Activated T-cell treated with anti-CD3 and anti-CD28 coated beads, Interleukin-2, amount 50 U/mL, for 24 hours (primary cell): ENCODE measurements around the gene SEMA6D.

Experiments used
- DNase-seq: peaks from one replicate; pipeline ENCODE4 v3.0.0-alpha.2; 2020
- H3K27ac Mint-ChIP-seq: 2 replicates; pipeline ENCODE4 v1.8.0; 2020; ENCODE audit warnings: mild to moderate bottlenecking, mixed read lengths
- H3K27me3 Mint-ChIP-seq: 2 replicates; pipeline ENCODE4 v1.8.0; 2020; ENCODE audit warnings: mixed read lengths
- H3K36me3 Mint-ChIP-seq: 2 replicates; pipeline ENCODE4 v1.8.0; 2020; ENCODE audit warnings: low read depth, mixed read lengths
- H3K4me1 Mint-ChIP-seq: 2 replicates; pipeline ENCODE4 v1.8.0; 2020; ENCODE audit warnings: low read depth, mixed read lengths
- H3K4me3 Mint-ChIP-seq: 2 replicates; pipeline ENCODE4 v1.8.0; 2020; ENCODE audit warnings: mild to moderate bottlenecking, moderate library complexity, mixed read lengths
- H3K9me3 Mint-ChIP-seq: 2 replicates; pipeline ENCODE4 v1.8.0; 2020; ENCODE audit warnings: mixed read lengths

The SEMA6D gene

DNA sequence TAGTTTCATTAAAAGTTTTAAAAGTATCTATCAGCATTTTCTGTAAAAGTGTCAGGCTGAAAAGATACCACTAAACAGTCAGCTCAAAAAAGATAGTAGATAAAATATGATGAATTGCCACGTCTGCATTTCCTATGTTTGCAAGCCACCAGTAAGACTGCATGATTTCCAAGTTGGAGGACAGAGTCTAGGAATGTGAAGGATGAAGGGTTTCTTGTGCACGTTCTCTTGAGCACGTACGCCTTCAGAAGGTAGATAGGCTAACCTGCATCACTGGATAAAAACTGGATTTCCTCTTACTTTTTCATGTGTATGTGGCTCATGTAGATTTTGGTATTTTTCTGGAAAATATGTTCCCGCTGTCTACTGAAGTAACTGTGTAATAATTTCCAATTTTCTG is 9.9 kb upstream of the SEMA6D start:
- Mint-ChIP-seq H3K9me3 (no peaks in the 10 kb centered on the region), H3K27me3 (peaks cover 8% of the 10 kb centered on the region), H3K4me3 (no peak overlapping the region), H3K27ac (no peak overlapping the region), H3K4me1 (no peaks in the 10 kb centered on the region), H3K36me3 (no peaks in the 10 kb centered on the region)
- DNase-seq = no peak

DNA sequence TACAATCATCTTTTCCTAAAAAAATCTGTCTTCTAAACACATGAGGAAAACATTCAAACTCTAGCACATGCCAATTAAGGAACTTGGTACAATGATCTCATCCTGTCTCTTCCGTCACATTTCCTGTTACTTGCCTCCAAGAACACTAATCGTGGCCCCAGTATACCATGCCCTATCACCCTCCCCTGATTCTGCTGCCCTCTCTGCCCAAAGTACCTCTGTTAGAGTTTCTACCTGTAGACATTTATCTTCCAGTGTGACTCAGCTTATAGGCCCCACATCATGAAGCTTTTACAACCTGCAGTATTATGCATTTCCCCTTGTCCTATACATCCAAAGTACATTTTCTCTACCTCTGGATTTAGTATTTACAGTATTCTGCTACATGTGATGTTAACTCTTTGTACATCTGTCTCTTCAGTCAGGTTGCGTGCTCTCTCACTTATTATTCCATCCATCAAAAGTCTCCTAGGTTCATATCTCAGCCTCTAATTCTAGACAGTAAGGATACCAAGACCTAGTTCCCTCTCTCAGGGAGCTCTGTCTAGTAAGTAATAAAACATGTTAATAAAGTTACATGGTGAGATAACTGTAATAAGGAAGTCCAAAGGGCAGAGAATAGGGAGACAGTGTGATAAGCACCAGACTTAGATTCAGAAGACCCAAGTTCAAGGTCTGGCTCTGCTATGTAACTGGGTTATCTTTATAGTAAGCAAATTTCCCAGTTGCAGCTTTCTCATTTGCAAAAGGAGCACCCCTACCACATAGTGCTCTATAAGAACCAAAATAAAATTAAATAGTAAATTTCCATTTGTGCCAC is 8.9 kb upstream of the SEMA6D start:
- peaks cover 8% of the 10 kb centered on the region for H3K27me3 Mint-ChIP-seq
- DNase-seq = no peak
- no peaks in the 10 kb centered on the region for H3K4me1 Mint-ChIP-seq
- no peaks in the 10 kb centered on the region for H3K9me3 Mint-ChIP-seq
- H3K4me3 Mint-ChIP-seq = no peak overlapping the region
- no peak overlapping the region for H3K27ac Mint-ChIP-seq
- no peaks in the 10 kb centered on the region for H3K36me3 Mint-ChIP-seq

GRCh38 chr15:47711655-47712054 is 5.7 kb upstream of the SEMA6D start:
- Mint-ChIP-seq H3K9me3 (no peaks in the 10 kb centered on the region), H3K4me1 (no peaks in the 10 kb centered on the region), H3K36me3 (no peaks in the 10 kb centered on the region), H3K4me3 (no peak overlapping the region), H3K27ac (no peak overlapping the region), H3K27me3 (peaks cover 32% of the 10 kb centered on the region)
- no peak for DNase-seq

DNA sequence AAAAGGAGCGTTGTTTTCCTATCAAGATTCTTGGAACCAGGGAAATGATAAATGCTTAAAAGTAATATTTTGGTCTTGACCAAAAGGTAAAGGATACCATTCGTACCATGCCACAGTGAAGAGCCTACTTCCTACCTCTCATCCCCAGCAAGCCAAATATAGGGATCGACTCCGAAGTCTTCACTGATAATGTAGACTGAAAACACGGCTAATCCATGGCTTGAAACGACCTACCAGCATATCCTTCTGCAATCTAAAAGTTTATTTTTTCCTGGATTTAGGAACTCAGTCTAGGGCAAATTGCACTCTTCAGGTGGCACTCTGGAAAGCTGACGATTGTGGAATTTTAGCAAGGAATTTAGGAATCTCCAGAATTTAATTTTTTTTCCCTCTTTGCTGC is 1.9 kb upstream of the SEMA6D start:
- Mint-ChIP-seq H3K4me3 (no peak overlapping the region), H3K36me3 (no peaks in the 10 kb centered on the region), H3K27ac (no peak overlapping the region), H3K27me3 (peaks cover 52% of the 10 kb centered on the region), H3K4me1 (peaks cover 5% of the 10 kb centered on the region), H3K9me3 (no peaks in the 10 kb centered on the region)
- DNase-seq = no peak

GRCh38 chr15:47715856-47716445 is 1.4 kb upstream of the SEMA6D start:
- H3K9me3 Mint-ChIP-seq = no peaks in the 10 kb centered on the region
- H3K27me3 Mint-ChIP-seq = peaks cover 55% of the 10 kb centered on the region
- no peak for DNase-seq
- H3K27ac Mint-ChIP-seq = no peak overlapping the region
- H3K4me3 Mint-ChIP-seq = no peak overlapping the region
- H3K36me3 Mint-ChIP-seq = no peaks in the 10 kb centered on the region
- peaks cover 5% of the 10 kb centered on the region for H3K4me1 Mint-ChIP-seq

- no peak overlapping the region for H3K4me3 Mint-ChIP-seq
- H3K27ac Mint-ChIP-seq = no peak overlapping the region
- DNase-seq = no peak
Observed at GRCh38 chr15:47716516-47716915, 789 bp upstream of the SEMA6D start.

GRCh38 chr15:47718497-47719437 is 1.5 kb downstream of the SEMA6D start:
- no peak for DNase-seq
- peaks cover 77% of the 10 kb centered on the region for H3K27me3 Mint-ChIP-seq

More at GRCh38 chr15:47716516-47716915, 789 bp upstream of the SEMA6D start:
- Mint-ChIP-seq H3K9me3 (no peaks in the 10 kb centered on the region), H3K4me1 (peaks cover 5% of the 10 kb centered on the region), H3K27me3 (peaks cover 59% of the 10 kb centered on the region), H3K36me3 (no peaks in the 10 kb centered on the region)

DNA sequence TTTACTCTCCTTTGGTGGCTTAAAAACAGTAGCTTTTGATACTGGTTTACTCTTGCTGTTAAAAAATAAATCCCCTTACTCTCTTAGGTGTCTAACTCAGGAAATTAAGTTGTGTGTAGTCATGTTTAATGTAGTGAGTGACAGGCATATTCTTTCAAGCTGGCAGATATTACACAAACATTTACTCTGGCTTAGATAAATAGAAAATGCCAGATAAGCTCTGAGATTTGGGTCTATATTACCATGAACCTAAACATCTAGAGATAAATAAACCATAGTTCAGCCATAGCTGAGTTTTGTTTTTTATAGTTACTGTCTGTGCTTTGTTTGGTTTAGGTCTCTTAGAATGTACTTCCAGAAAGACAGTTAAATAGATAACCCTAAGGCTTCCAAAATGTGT is 2.4 kb downstream of the SEMA6D start:
- Mint-ChIP-seq H3K27me3 (peaks cover 76% of the 10 kb centered on the region), H3K4me1 (peaks cover 5% of the 10 kb centered on the region), H3K36me3 (no peaks in the 10 kb centered on the region), H3K27ac (no peak overlapping the region), H3K9me3 (no peaks in the 10 kb centered on the region), H3K4me3 (no peak overlapping the region)
- DNase-seq = no peak

More at GRCh38 chr15:47718497-47719437, 1.5 kb downstream of the SEMA6D start:
- Mint-ChIP-seq H3K36me3 (no peaks in the 10 kb centered on the region), H3K9me3 (no peaks in the 10 kb centered on the region), H3K27ac (no peak overlapping the region), H3K4me3 (no peak overlapping the region), H3K4me1 (peaks cover 5% of the 10 kb centered on the region)

DNA sequence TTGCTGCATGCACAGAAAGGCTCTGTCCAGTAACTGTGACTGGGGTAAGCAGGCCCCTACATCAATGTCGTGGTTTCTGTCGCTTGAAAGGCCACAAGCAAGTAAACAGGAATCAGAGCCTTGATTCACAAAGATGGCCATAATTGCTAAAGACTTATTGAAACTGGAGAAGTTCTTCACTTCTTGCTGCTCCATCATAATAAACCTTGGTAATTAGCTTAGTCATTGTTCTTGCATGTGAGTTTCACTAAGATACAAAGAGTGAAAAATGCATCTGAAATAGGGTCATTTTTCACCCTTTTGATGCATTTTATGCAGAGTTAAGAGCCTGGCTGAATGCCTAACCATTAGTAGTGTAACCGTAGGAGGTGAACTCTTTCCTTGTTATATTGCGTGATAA is 3.2 kb downstream of the SEMA6D start:
- Mint-ChIP-seq H3K36me3 (no peaks in the 10 kb centered on the region), H3K9me3 (no peaks in the 10 kb centered on the region), H3K4me3 (no peak overlapping the region), H3K27ac (no peak overlapping the region), H3K27me3 (peaks cover 67% of the 10 kb centered on the region), H3K4me1 (peaks cover 5% of the 10 kb centered on the region)
- no peak for DNase-seq

GRCh38 chr15:47721676-47722075 is 4.4 kb downstream of the SEMA6D start:
- Mint-ChIP-seq H3K9me3 (no peaks in the 10 kb centered on the region), H3K36me3 (no peaks in the 10 kb centered on the region), H3K27ac (no peak overlapping the region), H3K4me3 (no peak overlapping the region), H3K4me1 (peaks cover 5% of the 10 kb centered on the region), H3K27me3 (peaks cover 56% of the 10 kb centered on the region)
- DNase-seq = no peak

DNA sequence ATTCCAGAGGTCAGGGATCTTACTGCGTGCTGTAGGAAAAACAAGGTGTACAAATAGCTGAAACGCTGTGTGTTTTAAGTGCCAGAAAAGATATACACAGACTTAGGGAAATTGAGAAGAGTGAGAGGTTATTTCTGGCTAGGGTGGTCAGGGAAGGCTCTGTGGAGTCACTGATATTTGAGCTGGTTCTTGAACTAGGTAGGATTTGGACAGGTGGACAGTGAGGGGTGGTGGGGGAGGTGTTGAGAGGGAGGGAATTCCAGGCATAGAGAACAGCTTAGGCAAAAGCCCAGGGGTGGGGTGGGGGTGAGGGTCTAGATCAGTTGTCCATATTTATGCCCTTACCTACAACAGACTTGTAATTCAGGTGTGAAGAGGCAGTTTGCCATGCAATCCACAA is 7.0 kb downstream of the SEMA6D start:
- Mint-ChIP-seq H3K27ac (no peak overlapping the region), H3K4me1 (no peaks in the 10 kb centered on the region), H3K27me3 (peaks cover 37% of the 10 kb centered on the region), H3K9me3 (no peaks in the 10 kb centered on the region), H3K4me3 (no peak overlapping the region), H3K36me3 (no peaks in the 10 kb centered on the region)
- no peak for DNase-seq

DNA sequence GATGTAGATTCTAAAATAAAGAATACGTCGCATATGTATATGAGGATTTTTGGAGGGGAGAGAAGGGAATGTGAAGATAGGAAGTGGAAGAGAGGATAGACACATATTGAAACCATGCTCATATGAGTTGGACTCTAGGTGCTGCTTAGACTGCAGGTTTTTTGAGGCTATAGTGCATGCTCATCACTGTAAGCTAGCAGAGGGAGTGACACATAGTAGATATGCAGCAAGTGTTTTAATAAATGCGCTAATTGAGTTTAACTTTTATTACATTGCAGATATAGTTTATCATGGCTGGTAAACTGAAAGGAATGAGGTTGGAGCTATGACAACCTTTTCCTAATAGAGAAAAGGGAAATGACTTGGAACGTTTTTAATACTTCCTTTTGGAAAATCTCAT is 7.7 kb downstream of the SEMA6D start:
- H3K9me3 Mint-ChIP-seq = no peaks in the 10 kb centered on the region
- peaks cover 32% of the 10 kb centered on the region for H3K27me3 Mint-ChIP-seq
- no peaks in the 10 kb centered on the region for H3K36me3 Mint-ChIP-seq
- DNase-seq = no peak
- no peaks in the 10 kb centered on the region for H3K4me1 Mint-ChIP-seq
- no peak overlapping the region for H3K27ac Mint-ChIP-seq
- H3K4me3 Mint-ChIP-seq = no peak overlapping the region

DNA sequence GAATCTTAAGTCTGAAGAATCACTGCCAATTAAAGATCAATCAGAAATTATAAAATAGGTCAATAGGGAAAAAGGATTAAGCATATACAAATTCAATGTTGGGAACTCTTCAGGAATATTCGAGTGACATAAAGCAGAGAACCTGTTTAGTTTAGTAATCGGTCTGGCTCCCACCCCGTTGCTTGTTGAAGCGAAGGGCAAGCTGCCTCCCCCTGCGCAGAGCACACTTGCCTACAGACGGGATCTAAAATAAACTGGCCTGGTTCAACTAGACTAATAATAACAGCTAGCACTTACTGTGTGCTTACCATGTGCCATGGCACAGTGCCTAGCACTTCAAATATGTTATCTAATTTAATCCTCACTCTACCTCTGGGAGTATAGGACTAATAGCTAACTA is 8.6 kb downstream of the SEMA6D start:
- H3K27me3 Mint-ChIP-seq = peaks cover 25% of the 10 kb centered on the region
- no peak overlapping the region for H3K4me3 Mint-ChIP-seq
- H3K4me1 Mint-ChIP-seq = no peaks in the 10 kb centered on the region
- H3K36me3 Mint-ChIP-seq = no peaks in the 10 kb centered on the region
- no peaks in the 10 kb centered on the region for H3K9me3 Mint-ChIP-seq
- no peak for DNase-seq
- H3K27ac Mint-ChIP-seq = no peak overlapping the region

DNA sequence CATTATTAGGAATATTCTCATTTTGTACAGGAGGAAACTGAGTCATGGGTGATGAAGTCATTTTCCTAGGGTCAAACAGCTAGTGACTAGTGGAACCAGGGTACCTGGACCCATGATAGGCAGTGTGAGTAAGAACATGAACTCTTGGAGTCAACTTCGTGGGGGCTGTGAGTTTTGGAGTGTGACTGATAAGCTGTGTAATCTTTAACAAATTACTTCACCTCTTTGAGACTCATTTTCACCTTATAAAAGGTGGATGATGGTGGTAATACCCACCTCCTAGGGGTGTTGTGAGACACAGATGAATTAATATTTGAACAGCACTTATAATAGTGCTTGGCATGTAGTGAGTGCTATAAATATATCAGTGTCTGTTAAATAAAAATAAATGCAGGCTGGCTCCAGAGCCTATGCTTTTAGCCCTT is 9.1 kb downstream of the SEMA6D start:
- H3K27ac Mint-ChIP-seq = no peak overlapping the region
- no peaks in the 10 kb centered on the region for H3K4me1 Mint-ChIP-seq
- no peaks in the 10 kb centered on the region for H3K36me3 Mint-ChIP-seq
- H3K4me3 Mint-ChIP-seq = no peak overlapping the region
- no peak for DNase-seq
- no peaks in the 10 kb centered on the region for H3K9me3 Mint-ChIP-seq
- H3K27me3 Mint-ChIP-seq = peaks cover 22% of the 10 kb centered on the region
